CD4-positive, alpha-beta T cell treated with Interleukin-15 for 1 hour (primary cell): ENCODE measurements around the gene TBC1D24.
"Not testable (repeated sequence)": the region's sequence is repeated elsewhere in the genome, so short reads cannot be mapped to it uniquely, and the experiment has no call there.

Experiments used
- DNase-seq: peaks from one replicate; pipeline ENCODE4 v3.0.0-alpha.2; 2020

TBC1D24 gene

GRCh38 chr16:2469399-2470233 lies 5.3 kb upstream of the TBC1D24 start:
- DNase-seq: no peak

GRCh38 chr16:2470234-2470601 lies 4.7 kb upstream of the TBC1D24 start:
- no peak for DNase-seq

- no peak for DNase-seq
These were observed 4.3 kb upstream of the TBC1D24 start for GRCh38 chr16:2470603-2471015.

- DNase-seq: no peak
These were observed 3.8 kb upstream of the TBC1D24 start, which contains the start of gene NTN3 for GRCh38 chr16:2471016-2471652. Gene NTN3, plus strand, starts transcription at chr16:2471297. Its CDS starts 405 bp downstream, at chr16:2471702.

- DNase-seq: no peak
These were observed 3.1 kb upstream of the TBC1D24 start for GRCh38 chr16:2471653-2472487.

- DNase-seq: no peak
These were observed 2.5 kb upstream of the TBC1D24 start for GRCh38 chr16:2472488-2472864.

GRCh38 chr16:2472885-2473445 lies 2.0 kb upstream of the TBC1D24 start:
- no peak for DNase-seq

- no peak for DNase-seq
These were observed 1.4 kb upstream of the TBC1D24 start for GRCh38 chr16:2473446-2473926.

GRCh38 chr16:2473999-2474876 lies 689 bp upstream of the TBC1D24 start:
- DNase-seq: peak; percentile 65

GRCh38 chr16:2475413-2476344 lies 752 bp downstream of the TBC1D24 start:
- DNase-seq: no peak

GRCh38 chr16:2476345-2476720 lies 1.4 kb downstream of the TBC1D24 start:
- no peak for DNase-seq

- no peak for DNase-seq
These were observed 1.8 kb downstream of the TBC1D24 start for GRCh38 chr16:2476741-2477140.

GRCh38 chr16:2477327-2477726 lies 2.4 kb downstream of the TBC1D24 start:
- DNase-seq: no peak

GRCh38 chr16:2478279-2478678 lies 3.4 kb downstream of the TBC1D24 start:
- DNase-seq: no peak

- DNase-seq: not testable (repeated sequence)
These were observed 5.1 kb downstream of the TBC1D24 start for GRCh38 chr16:2479996-2480395.

- DNase-seq: no peak
These were observed 6.0 kb downstream of the TBC1D24 start for GRCh38 chr16:2480948-2481347.

GRCh38 chr16:2481676-2482075 lies 6.7 kb downstream of the TBC1D24 start:
- no peak for DNase-seq

- DNase-seq: no peak
These were observed 7.3 kb downstream of the TBC1D24 start for GRCh38 chr16:2482249-2482648.

GRCh38 chr16:2482708-2483534 lies 8.0 kb downstream of the TBC1D24 start:
- DNase-seq: no peak
